ENCODE data around the gene PIK3C2A.

GRCh38 chr11:17163291-17163690 is 44.5 kb downstream of the PIK3C2A start:
- TF ChIP-seq CTCF (IDR thresholded peaks at IDR 0.05; ENCODE audit: extremely low read depth in 1 of 2, insufficient read depth in 1 of 2, low read depth in 1 of 2, low read length in 2 of 2) (no peak), MYC (IDR thresholded peaks at IDR 0.05; ENCODE audit: low read depth, low read length) (no peak), EZH2 (IDR thresholded peaks at IDR 0.05; ENCODE audit: borderline replicate concordance, low read depth, low read length, severe bottlenecking) (no peak), POLR2AphosphoS5 (IDR thresholded peaks at IDR 0.05; ENCODE audit: insufficient read depth, low read depth, low read length) (no peak), GATA2 (IDR thresholded peaks at IDR 0.05; ENCODE audit: insufficient read depth, insufficient read length, low read depth, low read length) (no peak), POLR2A (IDR thresholded peaks at IDR 0.05; ENCODE audit: low read depth, low read length) (no peak)
